Neutrophil (primary cell): ENCODE data around the gene SLC27A3.

Source experiments
- H3K27ac ChIP-seq: fragments of 200-600 bp; sonication (generic); 2 replicates; pipeline ENCODE4 v1.5.1; 2016; ENCODE audit warnings: mild to moderate bottlenecking, moderate library complexity
- H3K27me3 ChIP-seq: fragments of 200-600 bp; sonication (generic); 2 replicates; pipeline ENCODE4 v1.6.0; 2016; ENCODE audit warnings: mild to moderate bottlenecking
- H3K36me3 ChIP-seq: fragments of 200-600 bp; sonication (generic); 2 replicates; pipeline ENCODE4 v1.5.1; 2017
- H3K4me1 ChIP-seq, 2 experiments: fragments of 200-600 bp in 1 of 2; sonication (generic) in 1 of 2; 1 replicate in 1 of 2; 2 replicates in 1 of 2; pipeline versions ENCODE4 v1.5.1 to v1.6.1; 2013 to 2016; ENCODE audit warnings: low read depth in 1 of 2, low read length in 1 of 2, mild to moderate bottlenecking in 1 of 2, moderate library complexity in 1 of 2; ENCODE audit not compliant: control insufficient read depth in 1 of 2, insufficient read depth in 1 of 2
- H3K4me3 ChIP-seq, 2 experiments: fragments of 200-600 bp in 1 of 2; sonication (generic) in 1 of 2; 1 replicate in 1 of 2; 2 replicates in 1 of 2; pipeline ENCODE4 v1.5.1; 2013 to 2016; ENCODE audit warnings: low read depth in 1 of 2, low read length in 1 of 2, mild to moderate bottlenecking in 1 of 2, moderate library complexity in 1 of 2
- H3K9me3 ChIP-seq: fragments of 200-600 bp; sonication (generic); 2 replicates; pipeline ENCODE4 v1.5.1; 2016
- TF ChIP-seq, protein P1 (sequence below): fragments of 200-600 bp; sonication (generic); IDR thresholded peaks from 2 replicates; pipeline ENCODE4 v1.5.1; 2016; ENCODE audit warnings: antibody characterized with exemption

Gene SLC27A3

DNA sequence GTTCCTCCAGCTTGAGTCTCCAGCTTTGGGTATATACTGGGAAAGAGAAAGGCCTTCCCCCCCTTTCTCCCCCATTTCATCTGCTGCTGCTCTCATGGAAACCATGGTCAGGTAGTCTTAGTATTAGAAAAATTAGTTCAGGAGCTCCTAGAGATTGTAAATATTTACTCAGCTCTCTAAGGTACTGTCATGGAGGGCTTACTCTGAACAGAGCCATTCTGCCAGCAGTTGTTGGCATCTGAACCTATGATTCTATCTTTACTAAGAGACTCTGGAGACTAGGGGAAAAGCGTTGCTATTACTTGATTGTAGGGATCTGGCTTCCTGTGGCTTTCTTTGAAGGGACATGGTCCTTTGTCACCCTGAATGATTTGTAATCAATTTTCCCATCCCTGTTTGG, 41.2 kb upstream of the SLC27A3 start:
- H3K36me3 ChIP-seq, result peaks cover 1% of the 10 kb centered on the region
- H3K4me1 ChIP-seq, result peaks cover 43% of the 10 kb centered on the region in 2 experiments
- peak overlapping the region; percentile 94 for H3K27ac ChIP-seq
- H3K4me3 ChIP-seq, result peak overlapping the region in 1 of 2 experiments; percentile 41
- no peaks in the 10 kb centered on the region for H3K27me3 ChIP-seq
- TF ChIP-seq, protein P1, sequence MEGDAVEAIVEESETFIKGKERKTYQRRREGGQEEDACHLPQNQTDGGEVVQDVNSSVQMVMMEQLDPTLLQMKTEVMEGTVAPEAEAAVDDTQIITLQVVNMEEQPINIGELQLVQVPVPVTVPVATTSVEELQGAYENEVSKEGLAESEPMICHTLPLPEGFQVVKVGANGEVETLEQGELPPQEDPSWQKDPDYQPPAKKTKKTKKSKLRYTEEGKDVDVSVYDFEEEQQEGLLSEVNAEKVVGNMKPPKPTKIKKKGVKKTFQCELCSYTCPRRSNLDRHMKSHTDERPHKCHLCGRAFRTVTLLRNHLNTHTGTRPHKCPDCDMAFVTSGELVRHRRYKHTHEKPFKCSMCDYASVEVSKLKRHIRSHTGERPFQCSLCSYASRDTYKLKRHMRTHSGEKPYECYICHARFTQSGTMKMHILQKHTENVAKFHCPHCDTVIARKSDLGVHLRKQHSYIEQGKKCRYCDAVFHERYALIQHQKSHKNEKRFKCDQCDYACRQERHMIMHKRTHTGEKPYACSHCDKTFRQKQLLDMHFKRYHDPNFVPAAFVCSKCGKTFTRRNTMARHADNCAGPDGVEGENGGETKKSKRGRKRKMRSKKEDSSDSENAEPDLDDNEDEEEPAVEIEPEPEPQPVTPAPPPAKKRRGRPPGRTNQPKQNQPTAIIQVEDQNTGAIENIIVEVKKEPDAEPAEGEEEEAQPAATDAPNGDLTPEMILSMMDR, result no peak
- H3K9me3 ChIP-seq, result no peaks in the 10 kb centered on the region

DNA sequence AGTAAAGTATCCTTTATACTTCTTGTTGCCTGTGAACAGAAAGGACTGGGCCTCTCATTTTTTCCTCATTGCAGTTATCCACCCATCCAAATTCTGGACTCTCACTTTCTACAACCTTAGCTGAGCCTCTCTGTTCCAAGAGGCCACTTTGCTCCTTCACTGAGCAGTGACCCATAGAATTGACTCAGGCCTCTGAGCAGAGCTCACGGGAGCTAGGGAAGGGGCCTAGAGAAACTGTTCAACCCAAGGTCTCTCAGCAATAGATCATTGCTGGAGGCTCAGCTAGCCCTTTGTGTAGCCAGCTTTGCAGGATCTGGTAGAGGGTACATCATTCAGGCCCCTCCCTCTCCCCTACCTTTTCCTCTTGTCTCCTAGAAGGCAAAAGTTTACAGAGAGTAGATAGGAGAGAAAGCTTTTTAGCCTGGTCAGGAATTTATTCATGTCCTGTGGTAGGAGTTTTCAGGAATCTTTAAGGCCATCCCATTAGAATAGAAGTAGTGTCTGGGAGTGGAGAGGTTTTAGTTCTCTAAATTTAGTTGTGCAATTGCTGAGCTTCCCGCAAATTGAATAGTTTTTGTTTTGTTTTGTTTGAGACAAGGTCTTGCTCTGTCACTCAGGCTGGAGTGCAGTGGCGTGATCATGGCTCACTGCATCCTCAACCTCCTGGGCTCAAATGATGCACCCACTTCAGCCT, 40.7 kb upstream of the SLC27A3 start:
- Histone ChIP-seq H3K9me3 (no peaks in the 10 kb centered on the region), H3K4me3 (peak overlapping the region; percentile 26 to 41), H3K4me1 (peaks cover 37 to 38% of the 10 kb centered on the region in 2 experiments), H3K27ac (peak overlapping the region; percentile 94), H3K27me3 (no peaks in the 10 kb centered on the region), H3K36me3 (peaks cover 7% of the 10 kb centered on the region)
- TF ChIP-seq, protein P1, result no peak

DNA sequence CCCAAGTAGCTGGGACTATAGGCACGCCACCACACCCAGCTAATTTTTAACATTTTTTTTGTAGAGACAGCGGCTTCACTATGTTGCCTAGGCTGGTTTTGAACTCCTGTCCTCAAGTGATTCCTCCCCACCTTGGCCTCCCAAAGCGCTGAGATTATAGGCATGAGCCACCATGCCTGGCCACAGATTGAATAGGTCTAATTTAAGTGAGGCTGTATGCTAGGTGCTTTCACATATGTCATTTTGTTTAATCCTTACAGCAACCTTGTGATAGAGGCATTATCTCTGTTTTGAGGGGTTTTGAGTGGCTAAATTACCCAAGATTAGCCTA, 40.2 kb upstream of the SLC27A3 start:
- Histone ChIP-seq H3K9me3 (no peaks in the 10 kb centered on the region), H3K4me1 (peaks cover 32% of the 10 kb centered on the region in 2 experiments), H3K27me3 (no peaks in the 10 kb centered on the region), H3K27ac (peak overlapping the region; percentile 94), H3K36me3 (peaks cover 7% of the 10 kb centered on the region), H3K4me3 (peak overlapping the region; percentile 26 to 41)
- TF ChIP-seq, protein P1, result no peak

DNA sequence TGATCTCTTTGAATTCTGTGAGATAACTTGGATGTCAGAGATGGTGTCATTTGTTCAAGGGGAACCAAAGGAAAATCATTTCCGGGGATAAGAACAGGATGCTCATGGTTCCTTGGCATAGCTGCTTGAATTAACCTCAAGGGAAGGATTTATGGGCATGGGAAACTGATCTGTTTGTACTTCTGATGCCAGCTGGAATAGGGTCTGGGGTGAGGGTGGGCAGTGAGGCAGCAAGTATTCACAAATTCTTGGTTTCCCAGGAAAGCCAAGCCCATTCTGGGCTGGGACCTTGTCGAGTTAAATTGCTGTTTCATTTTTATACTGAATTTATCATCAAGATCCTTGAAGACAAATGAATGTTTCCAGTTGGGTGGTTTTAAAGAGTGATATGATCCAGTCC, 33.2 kb upstream of the SLC27A3 start:
- Histone ChIP-seq H3K27ac (no peak overlapping the region), H3K4me1 (no peaks in the 10 kb centered on the region), H3K27me3 (no peaks in the 10 kb centered on the region), H3K4me3 (no peak overlapping the region), H3K9me3 (no peaks in the 10 kb centered on the region), H3K36me3 (peaks cover 70% of the 10 kb centered on the region)
- TF ChIP-seq, protein P1, result no peak

DNA sequence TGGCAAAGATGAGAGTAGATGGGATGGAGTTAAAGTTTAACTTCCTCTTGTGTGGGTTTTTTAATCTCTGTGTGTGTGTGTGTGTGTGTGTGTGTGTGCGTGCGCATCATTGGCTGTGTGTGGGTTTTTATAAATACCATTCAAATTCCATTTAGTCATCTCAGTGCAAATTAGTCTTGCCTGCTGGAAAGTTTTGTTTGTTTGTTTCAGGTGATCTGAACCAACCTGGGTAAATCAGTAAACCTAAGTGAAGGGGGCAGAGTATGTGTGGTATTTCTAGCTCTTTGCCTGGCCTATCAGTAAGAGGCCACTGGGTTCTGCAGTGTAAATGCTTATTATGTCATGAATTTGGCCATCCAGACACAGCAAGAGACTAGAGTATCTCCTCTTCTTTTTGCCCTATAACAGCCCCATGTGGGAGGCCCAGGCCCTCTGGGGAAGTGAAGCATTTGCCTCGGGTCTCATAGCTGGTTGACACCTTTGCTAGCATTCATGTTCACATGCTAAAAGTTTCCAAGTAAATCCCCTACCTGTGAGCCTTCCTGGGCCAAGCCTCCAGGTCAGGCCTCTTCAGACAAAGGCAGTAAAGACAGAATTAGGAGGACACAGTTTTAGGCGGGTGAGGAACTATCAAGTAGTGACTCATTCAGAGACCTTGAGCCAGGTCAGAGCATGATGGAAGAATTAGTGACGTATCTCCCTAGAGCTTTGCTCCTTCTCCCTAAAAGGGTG, 32.6 kb upstream of the SLC27A3 start:
- Histone ChIP-seq H3K27me3 (no peaks in the 10 kb centered on the region), H3K9me3 (no peaks in the 10 kb centered on the region), H3K4me3 (no peak overlapping the region), H3K27ac (peak overlapping the region; percentile 36), H3K4me1 (no peaks in the 10 kb centered on the region), H3K36me3 (peaks cover 76% of the 10 kb centered on the region)
- TF ChIP-seq, protein P1, result no peak
